Bronchial epithelial cell (primary cell): ENCODE measurements around the gene GALNS. TPM values are rescaled to one million over a fixed set of nuclear protein-coding genes. Genes with fewer than 3 reads are reported as not detected.

ENCODE experiments used
- DNase-seq: peaks from one replicate; pipeline ENCODE4 v3.0.0-alpha.2; 2010; ENCODE audit warnings: low read depth
- FAIRE-seq: peaks from 2 replicates; lab custom pipeline; 2011; peaks lifted over from hg19 to GRCh38; lab: Jason Lieb, UNC
- H3K27me3 ChIP-seq: 2 replicates; pipeline ENCODE4 v1.5.1; 2011; ENCODE audit warnings: low read length; ENCODE audit not compliant: control insufficient read depth, insufficient read depth
- H3K36me3 ChIP-seq: 2 replicates; pipeline ENCODE4 v1.5.1; 2011; ENCODE audit warnings: low read length; ENCODE audit not compliant: control insufficient read depth, insufficient read depth
- H3K4me3 ChIP-seq: 2 replicates; pipeline ENCODE4 v1.5.1; 2011; ENCODE audit warnings: mild to moderate bottlenecking, low read depth, low read length, control low read depth
- total RNA-seq: library from RNA; depleted of rRNA; stranded (reverse); fragments of >200 nt; gene quantifications from 2 replicates; pipeline ENCODE4 v1.2.1, GENCODE V29; 2014
- TF ChIP-seq, protein P1 (sequence below): IDR thresholded peaks from 2 replicates; pipeline ENCODE4 v1.5.1; 2011; ENCODE audit warnings: mild to moderate bottlenecking, moderate library complexity, low read length, control low read depth, inconsistent platforms; ENCODE audit not compliant: insufficient read depth, severe bottlenecking

GALNS gene
- total RNA-seq, 1 donor from 2014 or later, result 16.3 TPM

DNA sequence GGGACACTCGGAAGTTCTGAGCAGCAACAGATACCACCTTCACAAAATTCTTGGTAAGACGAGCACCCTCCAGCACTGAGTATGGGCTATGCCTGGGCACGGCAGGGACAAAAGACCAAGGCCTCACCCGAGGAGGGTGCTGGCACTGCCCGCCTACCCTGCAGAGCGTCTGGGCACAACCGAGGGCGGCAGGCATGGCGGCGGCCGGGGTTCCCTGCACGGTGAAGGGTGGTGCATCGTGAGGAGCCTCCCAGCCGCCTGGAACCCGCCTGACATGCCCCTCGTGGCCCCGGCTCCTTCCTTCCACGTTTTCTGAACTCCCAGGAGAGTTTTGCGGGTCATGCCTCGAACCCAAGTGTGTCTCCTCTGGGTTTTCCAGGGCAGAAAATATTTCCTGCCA is 18.9 kb downstream of the GALNS start:
- no peak for FAIRE-seq
- TF ChIP-seq, protein P1, sequence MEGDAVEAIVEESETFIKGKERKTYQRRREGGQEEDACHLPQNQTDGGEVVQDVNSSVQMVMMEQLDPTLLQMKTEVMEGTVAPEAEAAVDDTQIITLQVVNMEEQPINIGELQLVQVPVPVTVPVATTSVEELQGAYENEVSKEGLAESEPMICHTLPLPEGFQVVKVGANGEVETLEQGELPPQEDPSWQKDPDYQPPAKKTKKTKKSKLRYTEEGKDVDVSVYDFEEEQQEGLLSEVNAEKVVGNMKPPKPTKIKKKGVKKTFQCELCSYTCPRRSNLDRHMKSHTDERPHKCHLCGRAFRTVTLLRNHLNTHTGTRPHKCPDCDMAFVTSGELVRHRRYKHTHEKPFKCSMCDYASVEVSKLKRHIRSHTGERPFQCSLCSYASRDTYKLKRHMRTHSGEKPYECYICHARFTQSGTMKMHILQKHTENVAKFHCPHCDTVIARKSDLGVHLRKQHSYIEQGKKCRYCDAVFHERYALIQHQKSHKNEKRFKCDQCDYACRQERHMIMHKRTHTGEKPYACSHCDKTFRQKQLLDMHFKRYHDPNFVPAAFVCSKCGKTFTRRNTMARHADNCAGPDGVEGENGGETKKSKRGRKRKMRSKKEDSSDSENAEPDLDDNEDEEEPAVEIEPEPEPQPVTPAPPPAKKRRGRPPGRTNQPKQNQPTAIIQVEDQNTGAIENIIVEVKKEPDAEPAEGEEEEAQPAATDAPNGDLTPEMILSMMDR, result no peak
- Histone ChIP-seq H3K27me3 (no peaks in the 10 kb centered on the region), H3K4me3 (no peak overlapping the region), H3K36me3 (peaks cover 19% of the 10 kb centered on the region)
- no peak for DNase-seq

DNA sequence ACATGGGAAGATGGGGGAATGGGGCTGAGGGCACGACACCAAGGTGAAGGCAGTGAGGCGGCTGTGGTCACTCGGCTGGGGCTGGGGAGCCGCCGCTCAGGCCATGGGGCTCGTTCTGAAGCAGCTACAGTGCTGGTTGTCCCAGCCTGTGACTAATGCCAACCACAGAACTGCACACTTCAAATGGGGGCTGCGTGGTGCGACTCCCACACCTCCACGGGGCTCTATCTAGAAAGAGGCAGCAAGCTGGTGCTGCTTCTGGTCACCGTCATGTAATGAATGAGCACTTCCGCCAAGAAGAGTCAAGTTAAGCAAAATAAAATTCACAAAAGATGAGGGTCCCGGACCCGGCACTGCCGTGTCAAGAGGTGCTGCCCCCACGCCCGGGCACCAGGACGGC is 20.0 kb downstream of the GALNS start:
- Histone ChIP-seq H3K36me3 (peaks cover 19% of the 10 kb centered on the region), H3K4me3 (no peak overlapping the region), H3K27me3 (no peaks in the 10 kb centered on the region)
- TF ChIP-seq, protein P1, result no peak
- FAIRE-seq (no peak), DNase-seq (no peak)

GRCh38 chr16:88835818-88836217 is 20.9 kb downstream of the GALNS start:
- Histone ChIP-seq H3K36me3 (peaks cover 19% of the 10 kb centered on the region), H3K4me3 (no peak overlapping the region), H3K27me3 (no peaks in the 10 kb centered on the region)
- TF ChIP-seq, protein P1, result no peak
- FAIRE-seq (no peak), DNase-seq (no peak)

DNA sequence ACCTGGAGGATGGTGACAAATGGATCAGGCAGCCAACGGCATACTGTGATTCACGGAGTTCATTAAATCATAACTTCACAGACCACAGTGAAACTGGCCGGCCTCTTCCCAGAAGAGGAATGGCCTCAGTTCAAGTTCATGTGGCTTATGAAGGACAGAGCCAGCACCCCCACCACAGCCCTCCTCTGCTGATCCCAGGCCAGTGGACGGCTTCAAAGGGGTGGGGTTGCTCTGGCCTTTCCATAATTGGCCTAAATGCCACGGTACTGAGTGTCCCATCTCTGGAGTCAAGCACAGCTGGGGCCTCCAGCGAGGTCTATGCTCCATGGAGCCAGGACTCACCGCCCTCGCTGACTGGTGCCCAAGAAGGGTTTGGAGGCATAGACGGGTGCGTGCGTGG is 21.4 kb downstream of the GALNS start:
- no peaks in the 10 kb centered on the region for H3K27me3 ChIP-seq
- FAIRE-seq, result no peak
- DNase-seq, result no peak

DNA sequence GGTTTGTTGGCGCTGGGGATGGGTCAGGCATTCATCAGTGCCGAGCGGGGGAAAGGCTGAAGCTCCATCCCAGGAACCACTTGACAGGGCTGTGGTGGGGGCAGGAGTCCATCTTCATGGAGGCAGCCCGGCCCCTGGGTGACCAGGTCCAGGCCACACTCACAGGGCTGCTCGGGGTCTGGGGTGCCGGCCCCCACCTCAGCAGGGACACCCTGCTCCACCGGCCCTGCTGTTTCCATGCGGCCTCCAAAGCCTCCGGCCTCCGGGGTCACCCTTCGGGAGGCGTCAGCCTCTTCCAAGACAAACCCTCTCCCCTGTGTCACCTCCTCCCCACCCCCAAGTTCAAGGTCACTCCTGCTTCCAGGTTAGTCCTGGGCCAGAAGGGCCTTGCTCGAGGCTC is 22.1 kb downstream of the GALNS start:
- DNase-seq (no peak), FAIRE-seq (no peak)
- Histone ChIP-seq H3K27me3 (no peaks in the 10 kb centered on the region), H3K4me3 (no peak overlapping the region), H3K36me3 (peaks cover 11% of the 10 kb centered on the region)
- TF ChIP-seq, protein P1, result no peak

More for the DNA sequence above, 21.4 kb downstream of the GALNS start:
- H3K36me3 ChIP-seq, result peaks cover 16% of the 10 kb centered on the region
- TF ChIP-seq, protein P1, result no peak
- H3K4me3 ChIP-seq, result no peak overlapping the region

- Histone ChIP-seq H3K27me3 (no peaks in the 10 kb centered on the region), H3K4me3 (no peak overlapping the region), H3K36me3 (peaks cover 6% of the 10 kb centered on the region)
- FAIRE-seq (no peak), DNase-seq (no peak)
- TF ChIP-seq, protein P1, result no peak
Measured at GRCh38 chr16:88833086-88833485, 23.7 kb downstream of the GALNS start.
